ENCODE measurements around the gene TRABD2A.

The TRABD2A gene

GRCh38 chr2:84891355-84892010 is 10.6 kb upstream of the TRABD2A start:
- Histone ChIP-seq H3K4me3 (no peak overlapping the region), H3K36me3 (no peaks in the 10 kb centered on the region), H3K27ac (no peak overlapping the region), H3K4me1 (peaks cover 52% of the 10 kb centered on the region), H3K9ac (no peak overlapping the region), H3K4me2 (no peak overlapping the region), H4K20me1 (no peaks in the 10 kb centered on the region), H3K9me3 (no peaks in the 10 kb centered on the region), H3K27me3 (no peaks in the 10 kb centered on the region)
- TF ChIP-seq Cebpa-rat (IDR thresholded peaks at IDR 0.05), result no peak

- Histone ChIP-seq H3K27me3 (peaks cover 7% of the 10 kb centered on the region), H3K36me3 (no peaks in the 10 kb centered on the region), H3K4me1 (peaks cover 32% of the 10 kb centered on the region), H4K20me1 (no peaks in the 10 kb centered on the region), H3K9ac (peak overlapping the region; percentile 51; the same call in 1 of the 2 replicates), H3K27ac (peak overlapping the region; percentile 68), H3K4me2 (peak overlapping the region; percentile 82), H3K4me3 (peak overlapping the region; percentile 40; the same call in 1 of the 2 replicates), H3K9me3 (no peaks in the 10 kb centered on the region)
- TF ChIP-seq Cebpa-rat (IDR thresholded peaks at IDR 0.05), result no peak
Measured at GRCh38 chr2:84889332-84889731, 8.4 kb upstream of the TRABD2A start.

GRCh38 chr2:84888401-84889276 is 7.8 kb upstream of the TRABD2A start:
- no peaks in the 10 kb centered on the region for H3K9me3 ChIP-seq
- H3K36me3 ChIP-seq, result no peaks in the 10 kb centered on the region
- peak; percentile 94 for TF ChIP-seq Cebpa-rat (IDR thresholded peaks at IDR 0.05)
- peaks cover 14% of the 10 kb centered on the region for H3K27me3 ChIP-seq
- peaks cover 26% of the 10 kb centered on the region for H3K4me1 ChIP-seq
- H3K4me2 ChIP-seq, result peak overlapping the region; percentile 82
- no peaks in the 10 kb centered on the region for H4K20me1 ChIP-seq
- H3K4me3 ChIP-seq, result peak overlapping the region; percentile 40; the same call in 1 of the 2 replicates
- H3K27ac ChIP-seq, result peak overlapping the region; percentile 68
- H3K9ac ChIP-seq, result peak overlapping the region; percentile 51; the same call in 1 of the 2 replicates

- Histone ChIP-seq H3K4me2 (no peak overlapping the region), H3K4me1 (peaks cover 26% of the 10 kb centered on the region), H3K9me3 (no peaks in the 10 kb centered on the region), H3K27me3 (peaks cover 28% of the 10 kb centered on the region), H3K27ac (no peak overlapping the region), H3K4me3 (no peak overlapping the region), H3K36me3 (no peaks in the 10 kb centered on the region), H4K20me1 (no peaks in the 10 kb centered on the region), H3K9ac (no peak overlapping the region)
- no peak for TF ChIP-seq Cebpa-rat (IDR thresholded peaks at IDR 0.05)
Measured at GRCh38 chr2:84886791-84887190, 5.9 kb upstream of the TRABD2A start.

GRCh38 chr2:84885111-84885510 is 4.2 kb upstream of the TRABD2A start:
- no peak overlapping the region for H3K9ac ChIP-seq
- no peak overlapping the region for H3K4me2 ChIP-seq
- no peak overlapping the region for H3K27ac ChIP-seq
- peaks cover 45% of the 10 kb centered on the region for H3K27me3 ChIP-seq
- H3K4me3 ChIP-seq, result no peak overlapping the region
- H4K20me1 ChIP-seq, result peaks cover 15% of the 10 kb centered on the region
- no peak for TF ChIP-seq Cebpa-rat (IDR thresholded peaks at IDR 0.05)
- no peaks in the 10 kb centered on the region for H3K9me3 ChIP-seq
- H3K4me1 ChIP-seq, result peaks cover 36% of the 10 kb centered on the region
- no peaks in the 10 kb centered on the region for H3K36me3 ChIP-seq

- peaks cover 35% of the 10 kb centered on the region for H3K4me1 ChIP-seq
- no peak overlapping the region for H3K4me2 ChIP-seq
- TF ChIP-seq Cebpa-rat (IDR thresholded peaks at IDR 0.05), result no peak
- no peak overlapping the region for H3K4me3 ChIP-seq
- H3K36me3 ChIP-seq, result no peaks in the 10 kb centered on the region
- H3K27me3 ChIP-seq, result peaks cover 51% of the 10 kb centered on the region
- no peaks in the 10 kb centered on the region for H3K9me3 ChIP-seq
- no peak overlapping the region for H3K27ac ChIP-seq
- peaks cover 17% of the 10 kb centered on the region for H4K20me1 ChIP-seq
- no peak overlapping the region for H3K9ac ChIP-seq
Measured at GRCh38 chr2:84884449-84884848, 3.6 kb upstream of the TRABD2A start.

GRCh38 chr2:84882775-84883550 is 2.1 kb upstream of the TRABD2A start:
- H3K36me3 ChIP-seq, result no peaks in the 10 kb centered on the region
- no peak for TF ChIP-seq Cebpa-rat (IDR thresholded peaks at IDR 0.05)
- H3K27me3 ChIP-seq, result peaks cover 66% of the 10 kb centered on the region
- H4K20me1 ChIP-seq, result peaks cover 17% of the 10 kb centered on the region
- no peak overlapping the region for H3K9ac ChIP-seq
- H3K4me1 ChIP-seq, result peaks cover 34% of the 10 kb centered on the region
- H3K27ac ChIP-seq, result no peak overlapping the region
- H3K4me3 ChIP-seq, result no peak overlapping the region
- no peak overlapping the region for H3K4me2 ChIP-seq
- H3K9me3 ChIP-seq, result no peaks in the 10 kb centered on the region

- H3K27me3 ChIP-seq, result peaks cover 72% of the 10 kb centered on the region
- TF ChIP-seq Cebpa-rat (IDR thresholded peaks at IDR 0.05), result no peak
- peaks cover 17% of the 10 kb centered on the region for H4K20me1 ChIP-seq
- H3K4me2 ChIP-seq, result peak overlapping the region; percentile 83
- H3K27ac ChIP-seq, result no peak overlapping the region
- no peak overlapping the region for H3K4me3 ChIP-seq
- H3K4me1 ChIP-seq, result peaks cover 34% of the 10 kb centered on the region
- H3K36me3 ChIP-seq, result no peaks in the 10 kb centered on the region
- no peak overlapping the region for H3K9ac ChIP-seq
- no peaks in the 10 kb centered on the region for H3K9me3 ChIP-seq
Measured at GRCh38 chr2:84882414-84882738, 1.5 kb upstream of the TRABD2A start.

GRCh38 chr2:84881581-84882413 is 913 bp upstream of the TRABD2A start:
- Histone ChIP-seq H3K27me3 (peaks cover 78% of the 10 kb centered on the region), H3K9ac (no peak overlapping the region), H3K36me3 (no peaks in the 10 kb centered on the region), H3K4me2 (peak overlapping the region; percentile 83), H3K4me1 (peaks cover 34% of the 10 kb centered on the region), H4K20me1 (peaks cover 17% of the 10 kb centered on the region), H3K27ac (no peak overlapping the region), H3K4me3 (peak overlapping the region; percentile 59), H3K9me3 (no peaks in the 10 kb centered on the region)
- no peak for TF ChIP-seq Cebpa-rat (IDR thresholded peaks at IDR 0.05)
